Activated CD4-positive, alpha-beta memory T cell treated with anti-CD3 and anti-CD28 coated beads, Interleukin-2, amount 10 ng/mL, durations not matched to agents 7 days and 5 days (primary cell): ENCODE results near the gene STXBP1. TPM values are rescaled to one million over a fixed set of nuclear protein-coding genes. Genes with fewer than 3 reads are reported as not detected.

Experiments
- total RNA-seq, 2 experiments: library from RNA; stranded (reverse); gene quantifications; one replicate each; pipeline ENCODE4 v1.2.3, GENCODE V29; 2021

Gene STXBP1
- total RNA-seq, 2 experiments from 2014 or later: 23.2 to 23.4 TPM

Other genes with a start within 250 kb of the STXBP1 start
- 1 to 10 TPM; 7.5 to 7.7 TPM for gene SLC2A8, start 215.1 kb upstream of the STXBP1 start, total RNA-seq
- 10 to 100 TPM; 12.5 to 12.7 TPM for gene ZNF79, start 187.9 kb upstream of the STXBP1 start, total RNA-seq
- 1,000 to 10,000 TPM; 1,379 to 1,395 TPM for gene RPL12, start 160.9 kb upstream of the STXBP1 start, total RNA-seq
- gene LRSAM1, start 160.8 kb upstream of the STXBP1 start, total RNA-seq: 10 to 100 TPM; 25.4 to 26.9 TPM
- gene CFAP157, start 94.7 kb downstream of the STXBP1 start, total RNA-seq: not detected
- gene PTRH1, start 103.4 kb downstream of the STXBP1 start, total RNA-seq: 10 to 100 TPM; 10.5 to 12.0 TPM
- gene TTC16, start 103.8 kb downstream of the STXBP1 start, total RNA-seq: 1 to 10 TPM; 5.0 to 5.2 TPM
- gene TOR2A, start 123.0 kb downstream of the STXBP1 start, total RNA-seq: 10 to 100 TPM; 20.6 to 23.3 TPM
- gene SH2D3C, start 166.4 kb downstream of the STXBP1 start, total RNA-seq: 10 to 100 TPM; 80.8 to 81.9 TPM
- 100 to 1,000 TPM; 112 to 115 TPM for gene CDK9, start 173.8 kb downstream of the STXBP1 start, total RNA-seq
- 10 to 100 TPM; 65.6 to 65.8 TPM for gene FPGS, start 190.6 kb downstream of the STXBP1 start, total RNA-seq
- 10 to 100 TPM; 13.1 to 14.1 TPM for gene ENG, start 242.4 kb downstream of the STXBP1 start, total RNA-seq